Ovary (tissue), 9 donors: Measurements from ENCODE around the gene P3H4. TPM values are rescaled to one million over a fixed set of nuclear protein-coding genes. Genes with fewer than 3 reads are reported as not detected.

Source experiments
- DNase-seq, 5 donors: peaks; one replicate each; pipeline ENCODE4 v3.0.0-alpha.2; 2019 to 2020
- H3K27ac ChIP-seq, 2 donors: fragments of 200-600 bp; one replicate each; pipeline versions ENCODE4 v1.5.1 to v1.8.0; 2019 to 2022
- H3K27me3 ChIP-seq: fragments of 200-600 bp; one replicate; pipeline ENCODE4 v1.8.0; 2022
- H3K36me3 ChIP-seq: fragments of 200-600 bp; sonication (generic); one replicate; pipeline ENCODE4 v1.5.1; 2019
- H3K4me1 ChIP-seq: one replicate; pipeline ENCODE4 v1.8.1; 2013; ENCODE audit warnings: mild to moderate bottlenecking, moderate library complexity; ENCODE audit not compliant: insufficient read depth
- H3K4me3 ChIP-seq: fragments of 200-600 bp; sonication (generic); one replicate; pipeline ENCODE4 v1.5.1; 2017
- H3K9me3 ChIP-seq, 2 donors: fragments of 200-600 bp in 1 of 2; sonication (generic) in 1 of 2; one replicate each; pipeline versions ENCODE4 v1.5.1 to v1.8.1; 2013 to 2019; ENCODE audit warnings: mild to moderate bottlenecking in 1 of 2, moderate library complexity in 1 of 2
- CTCF ChIP-seq, 3 donors: fragments of 450-650 bp in 2 of 3; fragments of 200-600 bp in 1 of 3; IDR thresholded peaks; one replicate each; pipeline versions ENCODE4 v1.5.1 to v1.8.0; 2016 to 2022; ENCODE audit warnings: antibody characterized with exemption in 3 of 3, mild to moderate bottlenecking in 1 of 3
- EP300 ChIP-seq: sonication (generic); formaldehyde crosslinking; IDR thresholded peaks from one replicate; pipeline ENCODE4 v1.6.1; 2017; ENCODE audit warnings: antibody characterized with exemption
- POLR2A ChIP-seq: fragments of 450-650 bp; IDR thresholded peaks from one replicate; pipeline ENCODE4 v1.6.1; 2017; ENCODE audit warnings: antibody characterized with exemption, mild to moderate bottlenecking, moderate library complexity
- WGBS, 3 donors: extraction: QIAGEN DNeasy Blood & Tissue Kit in 1 of 3; methylation state at CpG; one replicate each; pipeline versions ENCODE4 v1.1.5 to v1.1.7; 2013 to 2017; 5-methylcytosine and 5-hydroxymethylcytosine counted together
- intact Hi-C, 4 donors: fragments of 100-400 bp; cut with DNase I; formaldehyde crosslinking; loops; one replicate each; pipeline versions ENCODE4 v1.11.0 to v1.15.1; 2022 to 2023
- polyA plus RNA-seq, 2 donors: library from polyadenylated mRNA; stranded (reverse); fragments of 200-250 nt in 1 of 2; fragments of 350-450 nt in 1 of 2; fragmentation: Illumina TruSeq in 1 of 2; extraction: RNeasy Lipid Tissue Mini Kit (QIAGEN cat#74804) in 1 of 2; gene quantifications; one replicate each; pipeline ENCODE4 v1.2.3, GENCODE V29; 2013 to 2014
- total RNA-seq, 7 donors: library from RNA; depleted of rRNA in 2 of 7; stranded (reverse); fragments of >200 nt in 2 of 7; fragmentation: NEBNext Ultra II Directional in 3 of 7; extraction: Animal tissue kit (Norgen Biotek cat#: 25700) in 3 of 7; gene quantifications; one replicate each; pipeline versions ENCODE4 v1.1.0 to v1.2.4, GENCODE V29; 2016 to 2023
- donor health status: DM: no; HTN: no; CAD: no; lungs with moderate emphysema.
- donor health status: DM: no; HTN: no; CAD: no.
- donor health status: Bipolar disorder and iron deficiency.
- donor health status: DM: yes; HTN: yes; CAD: no.
- donor health status: DM: no; HTN: no; CAD: no.
- donor health status: DM: yes; HTN: yes; CAD: no.

P3H4 gene
- total and polyA plus RNA-seq, 9 donors = 7.7 to 22.1 (median 15.1) TPM

DNA sequence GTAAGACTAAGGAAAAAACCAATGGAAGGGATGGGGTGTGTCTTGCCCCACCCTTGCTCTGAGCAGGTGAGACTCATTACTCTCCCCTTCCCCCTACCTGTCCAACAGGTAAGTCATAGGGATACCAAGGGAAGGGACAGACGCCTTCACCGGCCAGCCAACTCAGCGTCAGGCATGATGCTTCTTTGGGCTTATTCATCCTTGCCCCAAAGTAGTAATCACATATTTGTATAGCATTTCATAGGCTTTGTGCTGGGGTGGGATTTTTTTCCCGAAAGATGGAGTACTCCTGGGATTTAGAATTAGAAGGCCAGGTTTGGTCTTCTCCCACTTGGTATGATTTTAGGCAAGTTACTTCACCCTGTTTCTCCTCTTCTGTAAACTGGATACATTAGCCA, 24.7 kb downstream of the P3H4 start:
- H3K4me3 ChIP-seq = no peak overlapping the region

GRCh38 chr17:41786227-41787020, 25.3 kb downstream of the P3H4 start, which contains the start of gene JUP:
Gene JUP (minus strand): TSS chr17:41786711. CDS start chr17:41771854, 14,857 bp downstream.
- no peaks in the 10 kb centered on the region for H3K27me3 ChIP-seq

More for the DNA sequence above, 24.7 kb downstream of the P3H4 start:
- H3K27me3 ChIP-seq = no peaks in the 10 kb centered on the region
- H3K4me1 ChIP-seq = peaks cover 6% of the 10 kb centered on the region
- intact Hi-C loops = no loop called here
- peak overlapping the region in 1 of 2 donors; percentile 43 for H3K27ac ChIP-seq
- no peaks in the 10 kb centered on the region for H3K36me3 ChIP-seq
- DNase-seq = no peak
- TF ChIP-seq EP300 = no peak
- TF ChIP-seq CTCF (IDR thresholded peaks at IDR 0.05) = no peak
- no peak for TF ChIP-seq POLR2A
- H3K9me3 ChIP-seq = no peaks in the 10 kb centered on the region
- 43 to 52% (median 45%) methylated on average over 4 of the region's 4 CpGs for WGBS, 3 donors

DNA sequence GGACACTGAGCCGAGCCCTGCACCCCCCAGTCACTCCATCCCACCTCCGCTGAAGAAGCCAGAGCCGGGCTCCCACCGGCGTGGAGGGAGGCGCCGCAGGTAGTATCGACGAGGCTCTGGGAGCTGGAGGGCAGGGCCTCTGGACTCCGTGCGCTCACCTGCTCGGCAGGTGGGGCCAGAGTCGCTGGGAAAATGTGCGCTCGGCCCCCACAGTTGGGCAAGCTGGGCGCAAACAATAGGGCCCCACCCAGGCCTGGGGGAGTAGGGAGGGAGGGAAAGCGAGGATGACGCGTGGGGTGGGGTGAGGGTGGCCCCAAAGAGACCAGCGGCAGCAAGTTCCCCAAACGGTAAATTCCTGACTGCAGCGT, 25.9 kb downstream of the P3H4 start:
- WGBS, 3 donors = 1% methylated on average over 19 to 22 of the region's 22 CpGs
- Histone ChIP-seq H3K4me1 (peaks cover 2% of the 10 kb centered on the region), H3K36me3 (no peaks in the 10 kb centered on the region), H3K27me3 (no peaks in the 10 kb centered on the region), H3K27ac (peak overlapping the region in 1 of 2 donors; percentile 25), H3K9me3 (no peaks in the 10 kb centered on the region), H3K4me3 (peak overlapping the region; percentile 78)
- DNase-seq = peak in 4 of 5 donors; percentile 57 to 68 (median 64)
- TF ChIP-seq EP300 = no peak
- no peak for TF ChIP-seq CTCF (IDR thresholded peaks at IDR 0.05)
- no peak for TF ChIP-seq POLR2A
- intact Hi-C loops = no loop called here

More at GRCh38 chr17:41786227-41787020, 25.3 kb downstream of the P3H4 start, which contains the start of gene JUP:
- H3K27ac ChIP-seq = peak within 1 kb of the TSS; percentile 25 to 43
- intact Hi-C loops = no loop called here
- WGBS, 3 donors = 1 to 3% (median 2%) methylated on average over 14 to 79 of the region's 79 CpGs
- no peaks in the 10 kb centered on the region for H3K9me3 ChIP-seq
- peak; percentile 95 for TF ChIP-seq POLR2A
- no peak for TF ChIP-seq EP300
- peak; percentile 15 to 76 (median 74) for TF ChIP-seq CTCF (IDR thresholded peaks at IDR 0.05)
- H3K4me1 ChIP-seq = peaks cover 2% of the 10 kb centered on the region
- DNase-seq = peak; percentile 99 to 100 (median 100)
- H3K4me3 ChIP-seq = peak within 1 kb of the TSS; percentile 78
- H3K36me3 ChIP-seq = no peaks in the 10 kb centered on the region

- H3K27ac ChIP-seq = peak overlapping the region in 1 of 2 donors; percentile 25
- no peaks in the 10 kb centered on the region for H3K27me3 ChIP-seq
- H3K9me3 ChIP-seq = no peaks in the 10 kb centered on the region
- 20 to 29% (median 23%) methylated on average over 11 to 13 of the region's 13 CpGs for WGBS, 3 donors
- H3K4me3 ChIP-seq = peak overlapping the region; percentile 78
- peaks cover 2% of the 10 kb centered on the region for H3K4me1 ChIP-seq
- no peaks in the 10 kb centered on the region for H3K36me3 ChIP-seq
- no peak for DNase-seq
- intact Hi-C loops = no loop called here
- TF ChIP-seq POLR2A (no peak), CTCF (IDR thresholded peaks at IDR 0.05) (no peak), EP300 (no peak)
These were observed 26.5 kb downstream of the P3H4 start for GRCh38 chr17:41785091-41785858.
